ENCODE measurements around the gene CENPK.

DNA sequence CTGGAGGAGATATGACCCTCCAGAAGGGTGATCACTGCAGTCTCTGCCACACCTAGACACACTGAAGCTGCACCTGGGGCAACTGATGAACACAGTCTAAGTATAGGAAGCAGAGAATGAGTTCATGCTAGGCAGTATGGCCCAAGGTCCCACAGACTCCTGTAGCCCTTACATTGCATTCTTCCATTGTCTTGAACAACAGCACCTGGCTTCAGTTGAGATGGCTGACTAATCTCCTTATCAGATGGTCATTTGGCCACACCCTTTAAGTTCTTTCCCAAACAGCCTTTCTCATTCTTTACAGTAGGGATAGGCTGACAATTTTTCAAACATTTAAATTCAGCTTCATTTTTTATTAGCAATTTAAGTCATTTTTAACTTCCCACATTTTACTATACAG, 23.1 kb downstream of the CENPK start:
- TF ChIP-seq, protein P1, sequence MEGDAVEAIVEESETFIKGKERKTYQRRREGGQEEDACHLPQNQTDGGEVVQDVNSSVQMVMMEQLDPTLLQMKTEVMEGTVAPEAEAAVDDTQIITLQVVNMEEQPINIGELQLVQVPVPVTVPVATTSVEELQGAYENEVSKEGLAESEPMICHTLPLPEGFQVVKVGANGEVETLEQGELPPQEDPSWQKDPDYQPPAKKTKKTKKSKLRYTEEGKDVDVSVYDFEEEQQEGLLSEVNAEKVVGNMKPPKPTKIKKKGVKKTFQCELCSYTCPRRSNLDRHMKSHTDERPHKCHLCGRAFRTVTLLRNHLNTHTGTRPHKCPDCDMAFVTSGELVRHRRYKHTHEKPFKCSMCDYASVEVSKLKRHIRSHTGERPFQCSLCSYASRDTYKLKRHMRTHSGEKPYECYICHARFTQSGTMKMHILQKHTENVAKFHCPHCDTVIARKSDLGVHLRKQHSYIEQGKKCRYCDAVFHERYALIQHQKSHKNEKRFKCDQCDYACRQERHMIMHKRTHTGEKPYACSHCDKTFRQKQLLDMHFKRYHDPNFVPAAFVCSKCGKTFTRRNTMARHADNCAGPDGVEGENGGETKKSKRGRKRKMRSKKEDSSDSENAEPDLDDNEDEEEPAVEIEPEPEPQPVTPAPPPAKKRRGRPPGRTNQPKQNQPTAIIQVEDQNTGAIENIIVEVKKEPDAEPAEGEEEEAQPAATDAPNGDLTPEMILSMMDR (conservative IDR thresholded peaks at IDR 0.05; ENCODE audit: low read depth, low read length): no peak
- no peak for TF ChIP-seq EZH2 (IDR thresholded peaks at IDR 0.05; ENCODE audit: borderline replicate concordance, low read depth, low read length, poor library complexity, severe bottlenecking)
